GM21825 (cell line): ENCODE measurements around the gene DAO.

Experiments
- ATAC-seq: cut with Tn5 transposase; IDR thresholded peaks from one replicate; pipeline ENCODE4 v1.9.1; 2021; ENCODE audit warnings: mild to moderate bottlenecking, moderate library complexity; ENCODE audit not compliant: unreplicated experiment

Gene DAO

DNA sequence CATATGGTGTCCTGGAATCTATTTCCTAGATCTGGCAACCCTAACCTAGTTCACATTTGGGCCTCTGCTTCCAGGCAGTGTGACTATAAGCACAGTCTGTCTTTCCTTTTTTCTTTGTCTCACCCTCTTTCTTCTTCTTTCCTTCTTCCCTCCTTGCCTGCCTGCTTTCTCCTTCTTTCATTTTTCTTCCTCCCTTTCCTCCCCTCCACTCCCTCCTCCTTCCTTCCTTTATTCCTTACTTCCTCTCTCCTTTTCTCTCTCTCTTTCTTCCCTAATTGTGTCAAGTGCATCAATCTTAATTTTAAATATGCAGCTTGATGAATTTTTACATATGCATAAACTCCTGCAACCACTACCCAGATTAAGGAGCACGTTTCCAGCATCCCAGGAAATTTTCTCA, 4.6 kb upstream of the DAO start:
- no peak for ATAC-seq

DNA sequence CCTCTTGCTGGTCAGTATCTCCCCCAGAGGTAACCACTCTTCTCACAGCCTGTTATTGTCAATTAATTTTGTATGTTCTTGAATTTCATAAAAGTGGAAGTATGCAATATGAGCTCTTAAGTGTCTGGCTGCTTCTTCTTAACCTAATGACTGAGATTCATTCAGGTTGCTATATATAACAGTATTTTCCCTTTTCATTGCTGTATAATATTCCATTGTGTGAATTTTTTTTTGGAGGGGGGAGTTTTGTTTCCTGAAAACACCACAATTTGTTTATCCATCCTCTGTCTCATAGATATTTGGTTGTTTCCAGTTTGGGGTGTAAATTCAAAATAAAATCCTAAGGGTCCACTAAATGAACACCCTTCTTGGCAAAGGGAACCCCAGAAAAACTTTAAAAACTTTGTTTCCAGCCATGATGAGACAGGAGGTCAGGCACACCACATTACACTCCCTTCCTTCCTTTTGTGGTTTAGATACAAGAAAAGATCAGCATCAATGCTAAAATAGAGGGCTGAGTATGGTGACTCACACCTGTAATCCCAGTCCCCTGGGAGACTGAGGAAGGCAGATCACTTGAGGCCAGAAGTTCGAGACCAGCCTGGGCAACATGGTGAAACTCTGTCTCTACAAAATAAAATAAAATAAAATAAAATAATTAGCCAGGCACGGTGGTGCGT, 4.1 kb upstream of the DAO start:
- ATAC-seq, result no peak

DNA sequence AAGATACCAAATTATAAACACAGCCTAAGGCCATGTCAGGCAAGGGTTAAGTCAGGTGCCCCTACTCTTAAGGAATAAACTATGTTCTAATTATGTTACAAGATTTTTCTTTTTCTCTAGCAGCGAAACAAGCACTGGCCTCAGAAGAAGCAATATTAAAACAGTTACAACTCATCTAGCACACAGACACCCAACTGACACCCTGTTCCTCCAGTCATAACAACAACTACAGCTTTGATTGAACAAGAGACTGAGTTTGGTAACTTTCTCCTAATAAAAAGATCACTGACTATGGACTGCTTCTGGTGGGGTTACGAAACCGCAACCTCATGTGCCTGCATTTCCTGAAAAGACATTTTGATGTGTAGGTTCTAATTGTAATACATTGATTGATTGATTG, 3.3 kb upstream of the DAO start:
- ATAC-seq, result no peak

DNA sequence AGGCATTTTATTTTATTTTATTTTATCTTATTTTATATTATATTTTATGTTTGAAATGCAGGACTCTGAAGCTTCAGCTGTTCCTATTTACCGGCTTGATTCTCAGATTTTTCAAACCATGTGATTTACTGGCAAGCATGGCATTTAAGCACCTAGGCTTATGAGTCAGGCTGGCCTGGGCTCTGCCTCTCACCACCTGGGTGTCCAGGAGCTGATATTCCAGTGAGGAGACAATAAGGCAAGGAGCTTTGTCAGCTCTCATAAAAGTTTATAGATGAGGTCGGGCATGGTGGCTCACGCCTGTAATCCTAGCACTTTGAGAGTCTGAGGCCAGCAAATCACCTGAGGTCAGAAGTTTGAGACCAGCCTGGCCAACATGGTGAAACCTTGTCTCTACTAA, 2.1 kb downstream of the DAO start:
- ATAC-seq, result no peak

DNA sequence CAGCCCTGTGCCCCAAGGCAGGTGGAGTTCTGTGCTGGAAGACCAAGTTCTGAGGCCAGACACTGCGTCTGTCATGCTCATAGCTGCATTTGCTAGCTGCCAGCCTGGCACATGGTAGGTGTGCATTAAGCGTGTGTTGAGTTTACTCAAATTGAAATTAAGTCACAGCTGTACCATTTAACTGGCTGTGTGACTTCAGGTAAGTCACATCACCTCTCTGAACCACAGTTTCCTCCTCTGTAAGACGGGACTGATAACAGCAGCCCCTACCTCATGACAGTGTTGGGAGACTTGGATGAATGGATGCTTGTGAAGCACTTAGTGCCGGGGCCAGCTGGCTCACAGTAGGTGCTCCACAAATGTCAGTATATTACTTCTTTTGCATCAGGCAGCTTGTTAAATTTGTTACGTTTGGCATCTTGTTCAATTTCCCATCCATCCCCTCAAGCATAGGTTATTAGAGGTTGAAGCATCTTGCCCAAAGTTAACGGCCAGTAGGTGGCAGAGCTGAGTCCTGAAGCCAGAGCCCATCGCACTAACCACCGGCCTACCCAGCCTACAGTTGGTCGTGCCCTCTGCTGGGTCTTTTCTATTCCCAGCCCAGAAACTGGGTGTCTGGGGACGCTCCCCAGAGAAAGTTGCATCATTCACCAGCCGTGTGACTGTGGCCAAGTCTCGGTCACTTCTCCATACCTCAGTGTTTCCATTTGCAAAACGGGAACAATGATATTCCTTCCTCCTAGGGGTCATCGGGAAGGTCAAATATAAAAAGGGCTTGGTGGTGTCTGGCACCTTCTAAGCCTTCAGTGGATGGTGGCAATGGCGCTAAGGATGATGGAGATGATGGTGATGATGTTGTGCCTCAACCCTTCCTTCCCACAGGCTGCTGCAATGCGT, 4.5 kb downstream of the DAO start:
- no peak for ATAC-seq

DNA sequence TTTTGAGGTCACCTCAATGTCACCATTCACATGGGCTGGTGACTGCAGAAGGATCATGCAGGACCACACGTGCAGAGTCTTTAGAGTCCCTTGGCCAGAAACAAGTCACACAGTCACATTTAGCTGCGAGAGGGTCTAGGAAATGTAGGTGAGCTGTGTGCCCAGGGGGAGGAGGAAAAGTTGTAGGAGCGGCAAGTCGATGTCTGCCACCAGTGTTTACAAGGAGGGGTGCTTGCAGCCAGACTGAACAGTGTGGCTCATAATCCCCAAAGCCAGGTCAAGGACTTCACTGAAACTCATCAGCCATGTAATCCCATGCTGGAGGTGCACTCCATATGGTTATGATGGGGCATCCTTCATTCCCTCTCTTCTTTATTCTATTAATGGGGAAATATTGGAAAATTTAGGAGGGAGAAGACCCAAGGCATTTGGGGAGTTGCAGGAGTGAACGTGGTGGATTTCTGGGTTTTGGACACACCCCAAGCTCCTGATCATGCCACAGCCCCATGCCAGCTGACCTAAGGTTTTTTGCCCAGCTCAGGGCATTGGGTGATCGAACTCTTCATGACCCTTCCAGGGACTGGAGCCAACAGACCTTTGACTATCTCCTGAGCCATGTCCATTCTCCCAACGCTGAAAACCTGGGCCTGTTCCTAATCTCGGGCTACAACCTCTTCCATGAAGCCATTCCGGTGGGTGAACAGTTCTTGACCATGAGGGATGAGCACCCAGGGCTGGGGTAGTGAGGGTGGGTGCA, 7.2 kb downstream of the DAO start:
- no peak for ATAC-seq

DNA sequence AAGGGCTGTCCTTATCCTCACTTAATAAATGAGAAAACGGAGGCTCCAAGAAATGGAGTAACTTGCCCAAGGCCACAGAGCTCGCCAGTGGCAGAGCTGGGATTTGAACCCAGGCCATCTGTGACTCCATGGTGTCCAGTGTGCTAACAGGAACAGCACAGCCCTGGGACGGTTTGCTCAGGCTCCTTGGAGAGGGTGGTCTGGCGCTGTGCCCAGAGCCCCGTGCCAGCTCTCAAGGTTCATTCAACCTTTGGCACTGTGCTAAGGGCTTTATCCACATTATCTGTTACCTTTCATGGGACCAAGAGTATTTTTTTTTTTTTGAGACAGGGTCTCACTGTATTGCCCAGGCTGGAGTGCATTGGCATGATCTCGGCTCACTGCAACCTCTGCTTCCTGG, 8.1 kb downstream of the DAO start:
- ATAC-seq, result no peak

DNA sequence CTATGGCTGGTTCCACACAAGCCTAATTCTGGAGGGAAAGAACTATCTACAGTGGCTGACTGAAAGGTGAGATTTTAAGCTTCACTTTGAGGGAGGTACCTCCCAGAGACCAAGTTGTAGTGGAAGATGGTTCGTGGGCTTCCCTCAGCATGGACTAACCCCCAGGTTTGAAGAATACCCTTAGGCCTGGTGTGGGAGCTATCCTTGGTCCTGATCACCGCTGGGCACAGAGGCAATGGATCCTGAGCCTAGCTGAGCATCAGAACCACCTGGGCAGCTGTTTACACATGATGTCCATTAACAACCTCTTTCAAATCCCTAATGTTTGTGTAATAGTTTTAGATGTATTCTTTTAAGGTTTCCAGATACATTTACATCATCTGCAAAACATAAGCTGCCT, 10.3 kb downstream of the DAO start:
- no peak for ATAC-seq

DNA sequence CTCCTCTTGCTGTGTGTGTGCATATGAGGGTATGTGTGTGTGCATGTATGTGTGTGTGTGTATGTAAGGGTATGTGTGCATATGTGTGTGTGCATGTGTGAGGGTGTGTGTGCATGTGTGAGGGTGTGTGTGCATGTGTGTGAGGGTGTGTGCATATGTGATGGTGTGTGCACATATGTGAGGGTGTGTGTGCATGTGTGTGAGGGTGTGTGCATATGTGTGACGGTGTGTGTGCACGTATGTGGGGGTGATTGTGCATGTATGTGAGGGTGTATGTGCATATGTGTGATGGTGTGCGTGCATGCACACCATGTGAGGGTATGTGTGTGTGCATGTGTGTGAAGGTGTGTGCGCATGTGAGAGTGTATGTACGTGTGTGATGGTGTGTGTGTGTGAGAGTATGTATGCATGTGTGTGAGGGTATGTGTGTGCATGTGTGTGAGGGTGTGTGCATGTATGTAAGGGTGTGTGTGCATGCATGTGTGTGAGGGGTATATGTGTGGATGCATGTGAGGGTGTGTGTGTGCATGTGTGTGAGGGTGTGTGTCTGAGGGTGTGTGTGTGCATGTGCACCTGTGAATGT, 15.4 kb downstream of the DAO start:
- no peak for ATAC-seq

DNA sequence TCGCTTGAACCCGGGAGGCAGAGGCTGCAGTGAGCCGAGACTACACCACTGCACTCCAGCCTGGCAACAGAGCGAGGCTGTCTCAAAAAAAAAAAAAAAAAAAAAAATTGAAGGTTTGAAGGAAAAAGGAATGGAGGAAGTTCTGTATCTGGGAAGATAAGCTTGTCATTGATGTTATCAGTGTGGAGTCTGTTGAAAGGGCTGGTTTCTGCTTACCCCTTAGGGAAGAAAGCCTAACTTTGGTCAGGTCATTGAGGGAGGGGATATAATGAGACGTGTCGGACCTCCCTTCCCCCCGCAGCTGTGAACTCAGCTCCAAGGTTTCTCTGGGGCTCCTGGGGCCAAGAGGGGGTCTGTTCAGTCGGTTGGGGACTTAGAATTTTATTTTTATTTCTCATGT, 16.4 kb downstream of the DAO start:
- no peak for ATAC-seq

DNA sequence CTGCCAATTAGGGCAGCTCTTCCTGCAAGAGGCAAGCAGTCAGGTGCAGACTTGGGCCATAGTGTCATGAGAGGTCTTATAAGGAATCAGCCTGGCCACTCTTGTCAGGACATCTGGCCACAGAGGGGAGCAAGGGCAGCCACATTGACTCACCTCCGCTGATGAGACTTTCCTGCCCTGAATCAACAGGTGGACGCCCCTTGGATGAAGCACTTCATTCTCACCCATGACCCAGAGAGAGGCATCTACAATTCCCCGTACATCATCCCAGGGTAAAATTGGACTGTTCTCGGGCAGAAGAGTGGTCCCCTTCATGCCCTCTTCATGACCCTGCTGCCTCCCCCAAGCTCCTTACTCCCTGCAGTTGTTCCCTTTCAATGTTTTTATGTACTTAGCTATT, 16.9 kb downstream of the DAO start:
- ATAC-seq, result no peak

DNA sequence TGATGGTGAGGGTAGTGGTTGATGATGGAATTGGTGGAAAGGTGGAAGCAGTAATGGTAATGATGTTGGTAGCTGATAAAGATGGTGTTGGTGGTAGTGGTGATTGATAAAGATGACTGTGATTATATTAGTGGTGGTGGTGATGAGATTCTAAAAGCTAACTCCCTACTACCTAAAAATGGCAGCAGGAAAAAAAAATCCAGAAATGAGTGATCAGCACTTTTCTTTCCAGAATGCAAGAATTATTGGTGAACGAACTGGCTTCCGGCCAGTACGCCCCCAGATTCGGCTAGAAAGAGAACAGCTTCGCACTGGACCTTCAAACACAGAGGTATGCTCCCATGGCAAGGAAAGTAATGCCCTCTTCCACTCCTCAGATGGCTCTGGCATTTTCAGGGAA, 19.3 kb downstream of the DAO start:
- ATAC-seq, result no peak

DNA sequence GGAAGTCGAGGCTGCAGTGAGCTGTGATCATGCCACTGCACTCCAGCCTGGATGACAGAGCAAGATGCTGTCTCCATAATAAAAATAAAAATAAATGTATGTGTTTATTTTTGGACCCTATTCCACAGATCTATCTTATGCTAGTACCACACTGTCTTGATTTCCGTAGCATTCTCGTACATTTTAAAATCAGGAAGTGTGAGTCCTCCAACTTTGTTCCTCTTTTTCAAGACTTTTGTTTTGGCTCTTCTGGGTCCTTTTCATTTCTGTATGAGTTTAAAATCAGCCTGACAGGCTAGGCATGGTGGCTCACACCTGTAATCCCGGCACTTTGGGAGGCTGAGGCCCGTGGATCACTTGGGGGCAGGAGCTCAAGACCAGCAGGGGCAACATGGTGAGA, 25.8 kb downstream of the DAO start:
- no peak for ATAC-seq

DNA sequence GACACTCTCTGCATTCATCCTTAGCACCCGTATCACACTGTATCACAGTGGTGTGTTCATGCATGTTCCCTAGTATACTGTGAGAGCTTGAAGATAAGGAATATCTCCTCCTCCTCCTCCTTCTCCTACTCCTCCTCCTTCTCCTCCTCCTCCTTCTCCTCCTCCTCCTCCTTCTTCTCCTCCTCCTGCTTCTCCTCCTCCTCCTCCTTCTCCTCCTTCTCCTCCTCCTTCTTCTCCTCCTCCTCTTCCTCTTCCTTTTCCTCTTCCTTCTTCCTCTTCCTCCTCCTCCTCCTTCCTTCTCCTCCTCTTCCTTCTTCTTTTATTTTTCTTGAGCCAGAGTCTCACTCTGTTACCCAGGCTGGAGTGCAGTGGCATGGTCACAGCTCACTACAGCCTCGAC, 27.1 kb downstream of the DAO start:
- no peak for ATAC-seq

DNA sequence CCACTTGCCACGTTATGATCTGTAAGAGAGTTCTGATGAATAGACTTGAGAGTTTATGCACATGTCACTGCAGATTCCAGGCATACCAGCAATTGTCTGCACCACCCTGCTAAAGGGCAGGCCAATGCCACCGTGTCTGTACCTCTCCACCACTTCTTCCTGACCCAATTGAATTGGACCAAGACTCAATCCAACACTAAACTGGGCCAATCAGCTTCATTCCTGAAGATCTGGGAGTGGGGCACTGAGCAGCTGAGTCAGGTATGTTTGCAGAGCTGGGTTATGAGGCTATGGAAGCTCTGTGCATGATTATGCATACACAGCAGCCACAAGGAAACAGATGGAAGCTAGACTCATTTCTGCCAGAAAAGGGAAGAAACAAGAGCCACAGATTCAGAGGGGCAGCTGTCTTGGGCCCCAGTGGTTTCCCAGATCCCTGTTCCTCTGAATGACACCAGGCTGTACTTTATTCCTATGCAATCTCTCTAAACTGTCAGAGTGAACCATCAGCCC, 28.0 kb downstream of the DAO start:
- ATAC-seq, result no peak

DNA sequence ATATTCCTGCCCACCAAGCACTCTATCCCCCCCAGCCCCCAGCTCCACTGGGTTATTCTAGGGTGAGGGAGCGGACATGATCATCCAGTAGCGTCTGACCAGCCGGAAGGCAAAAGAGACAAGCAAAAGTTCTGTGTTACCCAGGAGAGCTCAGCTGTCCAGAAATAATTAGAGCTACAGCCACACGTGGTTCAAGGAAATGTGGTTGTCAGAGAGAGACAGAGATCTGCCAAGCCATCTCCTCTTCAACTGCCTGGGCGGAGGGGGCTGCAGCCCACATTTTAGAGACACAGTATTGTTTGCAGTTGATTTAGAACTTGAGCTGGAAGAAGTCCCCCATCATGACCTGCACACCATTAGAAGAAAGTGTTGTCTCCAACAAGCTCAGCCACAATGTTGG, 30.4 kb downstream of the DAO start:
- no peak for ATAC-seq

DNA sequence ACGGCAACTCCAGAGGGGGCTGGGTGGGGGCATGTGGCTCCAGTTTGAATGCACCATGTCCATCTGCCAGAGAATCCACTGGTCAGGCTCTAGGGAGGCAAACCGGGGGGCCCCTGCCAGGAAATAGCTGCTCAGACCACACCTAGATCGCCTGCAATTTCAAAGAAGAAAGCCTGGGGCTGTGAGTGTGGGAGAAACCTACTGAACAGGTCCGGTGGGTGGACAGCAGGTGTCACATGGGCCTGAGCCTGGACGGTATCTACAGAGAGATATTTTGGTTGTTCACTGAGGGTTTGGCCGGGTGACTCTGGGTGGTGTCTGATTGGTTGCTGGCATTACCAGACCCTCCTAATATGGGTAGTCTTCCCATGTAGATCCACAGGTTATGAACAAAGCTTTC, 32.0 kb downstream of the DAO start:
- no peak for ATAC-seq

DNA sequence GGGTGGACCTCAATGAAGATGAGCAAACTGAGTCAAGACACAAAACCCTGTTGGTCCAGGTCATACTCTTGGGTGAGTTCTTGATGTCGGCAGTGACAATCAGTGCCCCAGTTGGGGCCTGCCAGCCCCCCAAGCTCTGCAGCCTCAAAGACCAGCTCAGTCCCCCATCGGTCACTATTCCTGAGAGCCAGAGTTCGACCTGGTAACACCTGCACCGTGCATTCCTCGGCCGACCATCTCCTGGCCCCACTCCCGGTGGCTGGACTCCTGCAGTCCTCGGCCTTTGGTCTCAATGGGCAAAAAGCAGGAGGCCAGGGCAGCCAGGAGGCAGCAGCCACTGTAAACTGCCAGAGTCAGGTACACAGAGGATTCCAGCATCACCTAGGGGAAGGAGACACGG, 32.5 kb downstream of the DAO start:
- no peak for ATAC-seq

DNA sequence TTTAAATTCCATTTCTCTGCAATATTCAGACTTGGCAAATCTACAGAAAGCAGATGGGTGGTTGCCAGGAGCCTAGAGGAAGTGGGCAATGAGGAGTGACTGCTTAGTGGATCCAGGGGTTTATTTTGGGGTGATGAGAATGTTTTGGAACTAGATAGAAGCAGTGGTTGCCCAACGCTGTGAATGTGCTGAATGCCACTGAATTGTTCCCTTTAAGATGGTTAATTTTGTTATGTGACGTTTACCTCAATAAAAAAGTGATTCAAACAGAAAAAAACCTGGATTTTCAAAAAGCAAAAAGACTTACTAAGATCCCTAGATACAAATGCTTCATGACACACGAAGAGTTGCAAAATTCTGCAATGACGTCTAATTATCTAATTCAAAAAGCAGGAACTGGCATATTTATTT, 34.2 kb downstream of the DAO start:
- no peak for ATAC-seq

DNA sequence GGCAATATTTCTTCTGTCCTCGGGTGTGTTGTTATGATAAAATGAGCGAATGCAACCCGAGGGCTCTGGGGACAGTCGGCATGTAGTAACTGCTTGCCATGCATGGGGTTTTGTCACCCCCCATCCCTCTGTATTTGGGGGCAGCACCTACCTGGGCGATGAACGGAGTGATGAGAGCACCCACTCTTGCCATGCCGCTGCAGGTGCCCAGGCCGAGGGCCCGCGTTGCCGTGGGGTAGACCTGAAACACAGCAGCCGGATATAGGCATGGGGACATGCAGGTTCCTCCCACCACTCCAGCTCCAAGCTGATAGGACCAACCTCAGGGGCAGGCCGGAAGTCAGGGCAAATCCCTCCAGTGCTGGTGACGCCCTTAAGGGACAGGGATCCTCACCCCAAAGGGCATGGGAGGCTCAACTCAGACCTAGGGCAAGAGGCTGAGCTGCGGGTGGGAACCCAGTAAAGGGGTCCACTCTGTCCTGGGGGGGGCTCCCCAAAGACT, 35.8 kb downstream of the DAO start:
- ATAC-seq, result no peak

DNA sequence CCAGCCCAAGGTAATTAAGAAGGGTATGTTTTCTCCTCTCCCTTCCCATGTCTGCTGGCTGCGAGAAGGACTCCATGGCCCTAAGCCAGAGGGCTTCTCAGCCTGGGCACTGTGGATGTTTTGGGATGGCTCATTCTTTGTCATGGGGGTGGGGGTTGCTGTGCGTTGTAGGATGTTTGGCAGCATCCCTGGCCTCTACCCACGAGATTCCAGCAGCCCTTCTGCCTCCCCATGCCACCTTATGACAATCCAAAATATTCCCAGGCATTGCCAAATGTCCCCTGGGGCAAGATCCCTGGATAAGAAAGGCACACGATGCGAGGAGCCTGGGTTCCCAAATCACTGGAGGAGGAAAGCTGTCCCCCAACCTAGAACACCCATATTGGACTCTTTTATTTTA, 36.4 kb downstream of the DAO start:
- no peak for ATAC-seq
